HG02642 (cell line): Measurements from ENCODE around the gene CAMTA1.

ENCODE experiments used
- ATAC-seq: cut with Tn5 transposase; IDR thresholded peaks from one replicate; pipeline ENCODE4 v1.9.1; 2021; ENCODE audit warnings: mild to moderate bottlenecking; ENCODE audit not compliant: unreplicated experiment, poor library complexity

Gene CAMTA1

DNA sequence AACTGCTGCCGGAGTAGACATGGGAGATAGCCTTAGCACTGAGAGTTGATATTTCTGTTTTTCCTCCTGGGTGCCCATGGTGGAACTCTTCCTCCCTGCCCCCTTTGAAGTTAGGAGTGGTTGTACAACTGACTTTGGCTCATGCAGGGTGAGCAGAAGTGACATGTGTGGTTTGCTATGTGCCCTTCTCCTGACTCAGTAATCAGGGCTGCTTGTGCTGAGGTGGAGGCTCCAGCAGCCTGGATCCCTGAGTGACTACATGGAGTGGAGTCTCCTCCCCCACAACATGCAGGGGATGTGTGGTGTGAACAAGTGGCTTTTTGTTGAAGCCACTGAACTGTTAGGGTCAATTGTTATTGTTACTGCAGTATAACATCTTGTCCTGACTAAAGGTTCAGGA, 261.6 kb downstream of the CAMTA1 start:
- no peak for ATAC-seq

DNA sequence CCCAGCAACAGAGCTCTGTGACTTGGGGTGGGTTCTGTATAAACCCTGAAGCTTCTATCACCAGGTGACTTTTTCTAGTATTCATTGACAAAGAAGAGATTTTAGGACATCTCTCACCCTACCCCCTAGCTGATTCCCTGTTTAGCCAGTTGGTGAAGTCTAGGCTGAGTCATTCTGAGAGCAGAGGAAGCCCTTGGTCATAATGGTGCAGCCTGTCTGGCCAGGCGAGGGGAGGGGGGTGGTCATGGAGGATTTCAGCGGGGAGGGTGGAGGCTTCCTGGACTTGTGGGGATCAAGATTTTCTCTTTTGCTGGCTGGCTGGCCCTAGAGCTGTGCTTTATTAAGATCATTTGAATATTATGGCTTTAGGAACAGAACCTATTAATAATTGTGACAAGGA, 262.6 kb downstream of the CAMTA1 start:
- no peak for ATAC-seq

DNA sequence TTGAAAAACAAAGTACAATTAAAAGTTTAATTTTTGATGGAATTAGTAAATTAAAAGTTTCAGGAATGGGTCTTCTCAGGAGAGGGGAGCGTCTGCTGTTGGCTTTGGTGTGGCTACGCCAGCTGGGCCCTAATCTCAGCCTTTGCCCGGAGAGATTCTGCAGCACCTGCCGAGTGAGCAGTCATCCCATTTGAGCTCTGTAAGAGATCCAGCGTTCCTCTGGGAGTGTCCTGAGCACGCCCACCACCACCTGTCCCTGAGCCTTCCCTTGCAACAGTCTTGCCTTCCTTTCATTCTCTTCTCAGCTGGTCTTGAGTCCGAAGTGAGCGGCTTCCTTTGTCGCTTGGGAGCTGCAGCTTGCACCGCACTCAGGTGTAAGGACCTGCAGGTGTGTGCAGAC, 263.1 kb downstream of the CAMTA1 start:
- no peak for ATAC-seq

DNA sequence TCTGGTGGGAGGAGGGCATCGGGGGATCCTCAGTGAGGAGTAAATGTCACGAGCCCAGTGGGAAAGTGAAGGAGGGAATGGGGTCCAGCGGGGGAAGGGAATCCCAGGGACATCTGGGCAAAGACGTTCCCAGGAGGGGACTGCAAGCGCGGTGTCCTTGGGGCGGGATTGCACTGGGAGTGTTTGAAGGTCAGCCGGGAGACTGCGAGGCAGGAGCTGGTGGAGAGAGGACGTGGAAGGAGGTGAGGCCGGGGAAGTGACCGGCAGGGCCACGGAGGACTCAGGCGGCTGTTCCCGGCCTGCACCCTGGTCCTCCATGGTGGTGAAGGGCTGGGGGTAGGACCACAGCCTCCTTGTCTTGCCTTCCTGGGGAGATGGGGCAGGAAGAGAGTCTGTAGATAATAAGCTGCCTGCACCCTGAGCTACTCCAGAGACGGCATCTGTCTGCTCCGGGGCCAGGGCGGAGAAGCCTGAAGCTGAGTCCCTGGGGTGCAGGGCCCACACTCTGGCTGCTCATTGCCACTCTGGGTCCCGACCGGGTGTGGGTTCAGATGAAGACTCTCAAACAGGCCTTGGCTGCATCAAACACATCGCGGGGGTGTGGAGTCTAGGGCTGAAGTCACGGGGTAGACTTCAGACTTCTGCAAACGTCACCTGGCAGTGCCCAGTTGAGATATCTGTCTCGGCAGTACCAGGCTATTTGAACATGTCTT, 264.8 kb downstream of the CAMTA1 start:
- ATAC-seq, result no peak

DNA sequence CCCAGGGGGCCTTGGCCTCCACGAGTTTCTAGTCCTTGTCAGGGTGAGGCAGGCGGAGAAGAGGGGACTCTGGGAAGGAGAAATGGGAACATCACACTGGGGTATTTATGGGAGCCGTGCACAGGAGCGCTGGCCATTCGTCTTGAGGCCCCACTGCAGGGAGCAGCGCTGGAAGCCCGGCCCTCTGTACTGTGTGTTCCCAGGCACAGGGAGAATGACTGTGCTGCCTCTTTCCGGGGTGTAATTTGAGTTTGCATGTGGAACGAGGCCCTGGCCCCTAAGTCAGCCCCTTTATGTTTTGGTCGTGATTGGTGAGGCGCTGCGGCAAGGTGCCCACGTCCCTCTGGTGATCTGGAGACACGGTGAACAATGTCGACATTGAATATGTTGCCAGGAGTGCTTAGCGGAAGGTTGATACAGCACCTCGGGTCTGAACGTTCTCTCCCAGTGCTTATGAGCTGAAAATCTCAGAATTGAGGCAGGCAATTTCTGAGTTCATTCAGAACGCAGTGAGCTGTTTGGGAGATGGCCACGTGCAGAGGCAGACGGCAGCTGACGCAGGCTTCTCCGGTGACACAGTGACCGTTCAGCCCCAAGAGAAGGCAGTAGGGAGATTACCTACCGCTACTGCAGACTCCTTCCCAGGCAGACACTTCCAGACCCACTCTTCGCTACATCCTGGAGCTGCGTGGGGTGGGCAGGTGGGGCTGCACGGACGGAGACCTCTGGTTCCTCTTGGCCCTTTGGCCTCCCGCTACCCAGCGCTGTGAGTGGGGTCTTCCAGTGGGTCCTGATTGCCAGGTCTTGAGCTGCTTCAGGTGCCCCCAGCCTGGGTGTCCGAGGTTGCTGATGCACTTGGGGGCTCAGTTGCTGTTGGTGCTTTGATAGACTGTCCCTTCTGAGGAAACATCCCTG, 265.8 kb downstream of the CAMTA1 start:
- ATAC-seq, result no peak

DNA sequence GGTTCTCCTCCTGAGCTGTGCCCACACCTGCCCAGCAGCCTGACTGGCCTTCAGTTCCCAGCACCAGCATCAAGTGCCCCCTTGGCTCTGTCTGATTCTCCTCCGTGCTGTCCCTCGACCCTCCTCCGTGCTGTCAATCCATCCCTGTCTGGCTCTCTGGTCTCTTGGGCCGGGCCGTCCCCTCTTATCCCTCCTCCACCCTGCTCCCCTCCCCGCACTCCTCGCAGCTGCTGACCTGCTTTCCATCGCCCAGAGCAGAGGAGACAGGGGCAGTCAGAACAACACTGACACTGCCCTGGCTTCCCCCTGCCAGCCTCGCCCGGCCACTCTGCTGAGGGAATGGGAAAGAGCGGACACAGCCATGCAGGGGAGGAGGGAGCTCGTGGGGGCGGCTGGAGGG, 267.4 kb downstream of the CAMTA1 start:
- no peak for ATAC-seq

DNA sequence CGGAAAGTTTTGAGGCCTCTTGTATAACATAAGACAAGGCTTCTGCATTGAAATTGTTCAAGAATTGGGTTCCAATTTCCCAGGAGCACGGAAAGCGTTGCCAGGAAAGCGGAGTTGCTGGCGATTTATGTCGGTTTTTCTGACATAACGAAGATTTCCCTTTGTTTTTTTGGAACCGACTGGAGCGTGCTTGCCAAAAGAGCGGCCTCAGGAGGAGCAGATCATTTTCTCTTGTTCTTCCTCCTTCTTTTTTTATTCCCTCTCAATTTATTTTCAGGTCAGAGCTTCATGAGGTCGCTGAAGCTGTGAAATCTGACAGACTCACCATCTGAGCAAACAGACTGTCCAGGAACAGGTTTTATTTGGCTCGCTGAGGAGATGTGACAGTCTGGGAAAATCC, 275.5 kb downstream of the CAMTA1 start:
- ATAC-seq, result no peak

DNA sequence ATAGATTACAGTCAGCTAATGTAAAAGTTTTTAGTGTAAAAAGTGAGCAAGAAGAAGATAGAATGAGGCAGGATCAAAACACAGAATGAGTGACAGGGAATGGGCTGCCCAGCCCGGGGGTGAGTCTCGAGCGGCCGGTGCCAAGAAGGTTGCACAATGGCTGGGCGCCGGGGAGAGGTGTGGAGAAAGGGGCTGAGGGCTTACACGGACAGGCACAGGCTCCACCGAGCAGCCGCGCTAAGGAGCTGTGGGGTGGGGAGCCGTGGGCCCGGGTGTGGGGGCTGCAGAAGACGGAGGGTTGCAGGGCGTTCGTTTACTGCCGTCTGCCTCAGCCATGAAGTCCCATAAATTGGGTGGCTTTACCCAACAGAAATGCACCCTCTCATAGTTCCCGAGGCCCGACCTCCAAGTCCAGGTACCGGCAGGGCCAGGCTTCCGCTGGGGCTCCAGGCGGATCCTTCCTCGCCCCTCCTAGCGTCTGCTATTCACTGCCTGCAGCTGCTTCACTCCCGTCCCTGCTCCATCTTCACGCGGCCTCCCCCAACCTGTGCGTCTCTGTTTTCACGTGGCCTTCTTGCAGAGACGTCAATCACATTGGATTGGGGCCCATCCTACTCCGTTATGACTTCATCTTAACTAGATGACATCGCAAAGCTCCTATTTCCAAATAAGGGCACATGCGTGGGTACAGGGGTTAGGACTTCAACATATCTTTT, 277.2 kb downstream of the CAMTA1 start:
- no peak for ATAC-seq

DNA sequence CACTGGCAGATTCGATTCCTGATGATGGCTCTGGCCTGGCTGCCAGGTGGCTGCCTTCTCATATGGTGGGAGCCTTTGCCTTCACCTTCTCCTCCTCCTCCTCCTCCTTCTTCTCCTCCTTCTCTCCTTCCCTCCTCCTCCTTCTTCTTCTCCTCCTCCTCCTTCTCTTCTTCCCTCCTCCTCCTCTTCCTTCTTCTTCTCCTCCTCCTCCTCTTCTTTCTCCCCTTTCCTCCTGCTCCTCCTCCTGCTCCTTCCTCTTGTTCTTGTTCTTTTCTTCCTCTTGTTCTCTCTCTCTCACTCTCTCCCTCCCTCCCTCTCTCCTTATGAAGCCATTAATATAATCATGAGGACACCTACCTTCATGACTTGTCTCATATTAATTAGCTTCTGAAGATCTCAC, 278.7 kb downstream of the CAMTA1 start:
- ATAC-seq, result no peak

DNA sequence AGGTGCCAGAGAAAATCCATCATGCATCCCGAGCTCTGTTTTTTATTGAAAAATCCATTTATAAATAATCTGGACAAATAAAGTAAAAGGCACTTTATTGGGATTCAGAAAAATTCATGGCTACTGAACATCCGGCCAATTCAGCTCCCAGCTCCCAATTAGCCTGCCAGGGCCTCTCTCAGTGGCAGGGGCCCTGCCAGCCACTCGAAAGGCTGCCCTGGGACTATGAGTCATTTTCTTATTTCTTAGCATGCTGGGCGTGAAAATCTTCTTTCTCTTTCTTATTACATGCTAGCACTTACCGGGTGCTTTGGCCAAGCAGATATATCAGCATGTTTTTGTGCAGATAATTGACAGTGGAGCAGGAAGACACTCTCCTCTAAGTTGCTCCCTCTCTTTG, 283.3 kb downstream of the CAMTA1 start:
- no peak for ATAC-seq

DNA sequence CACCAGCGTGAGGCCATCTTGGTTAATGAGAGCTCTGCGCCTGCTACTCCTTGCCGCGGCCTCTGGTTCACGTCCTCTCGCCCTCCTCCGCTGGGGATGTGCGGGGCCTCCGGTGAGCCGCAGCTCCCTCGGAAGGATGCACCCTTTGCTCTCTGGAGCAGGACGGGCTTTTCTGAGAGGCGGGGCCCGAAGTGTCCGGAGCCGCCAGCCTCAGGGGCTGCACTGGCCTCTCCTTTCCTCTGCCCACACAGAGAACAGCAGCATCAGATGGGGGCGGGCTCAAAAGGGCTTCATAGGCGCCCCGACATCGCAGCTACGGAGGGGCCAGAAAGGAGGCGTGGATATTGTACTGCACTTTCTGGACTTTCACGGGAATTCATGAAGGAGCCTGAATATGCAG, 284.7 kb downstream of the CAMTA1 start:
- ATAC-seq, result no peak

DNA sequence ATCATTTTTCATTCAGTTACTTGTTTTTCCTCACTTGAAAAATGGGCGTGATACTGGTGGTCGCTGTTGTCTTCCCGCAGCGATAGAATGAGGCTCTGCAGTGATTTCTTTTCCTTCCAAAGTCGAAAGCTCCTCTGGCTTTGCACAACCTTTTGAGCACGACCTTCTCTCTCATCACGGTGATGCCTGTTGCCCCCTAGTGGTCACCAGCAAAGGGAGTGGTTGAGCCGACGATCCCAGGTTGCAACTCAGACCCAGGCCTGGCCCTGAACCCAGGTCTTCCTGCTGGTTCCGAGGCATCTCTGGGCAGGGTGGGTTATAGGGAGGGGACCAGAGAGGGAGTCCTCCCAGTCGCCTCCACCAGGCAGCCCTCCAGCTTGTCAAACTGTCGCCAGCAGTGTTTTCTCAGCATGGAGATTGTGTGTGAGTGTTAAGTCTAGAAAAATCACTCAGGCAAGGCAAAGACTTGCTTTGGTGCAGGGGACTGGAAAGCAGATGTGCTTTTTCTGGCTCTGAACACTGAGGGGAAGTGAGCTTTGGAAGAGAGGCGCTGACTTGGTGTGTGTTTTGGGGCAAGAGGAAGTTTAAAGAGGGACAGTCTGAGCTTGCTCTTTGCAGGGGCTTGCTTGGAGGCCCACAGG, 285.3 kb downstream of the CAMTA1 start:
- ATAC-seq, result no peak

DNA sequence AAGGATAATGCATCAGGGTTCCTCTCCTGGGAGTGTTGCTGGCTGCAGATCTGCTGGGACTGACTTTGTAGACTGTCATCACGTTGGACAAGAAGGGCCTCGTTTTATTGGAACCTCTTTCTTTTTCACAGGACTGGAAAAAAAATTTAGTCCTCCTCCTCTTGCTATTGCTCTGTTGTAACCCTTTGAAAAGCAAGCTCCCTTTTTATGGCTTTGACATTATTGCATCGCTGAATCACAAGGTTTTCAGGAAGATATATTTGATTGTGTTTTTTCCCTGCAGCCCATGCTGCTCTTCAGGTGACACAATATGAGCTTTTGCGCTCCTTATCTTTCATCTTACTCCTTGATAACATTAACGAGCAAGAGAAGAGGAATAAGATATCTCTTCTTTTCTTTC, 290.9 kb downstream of the CAMTA1 start:
- ATAC-seq, result no peak

DNA sequence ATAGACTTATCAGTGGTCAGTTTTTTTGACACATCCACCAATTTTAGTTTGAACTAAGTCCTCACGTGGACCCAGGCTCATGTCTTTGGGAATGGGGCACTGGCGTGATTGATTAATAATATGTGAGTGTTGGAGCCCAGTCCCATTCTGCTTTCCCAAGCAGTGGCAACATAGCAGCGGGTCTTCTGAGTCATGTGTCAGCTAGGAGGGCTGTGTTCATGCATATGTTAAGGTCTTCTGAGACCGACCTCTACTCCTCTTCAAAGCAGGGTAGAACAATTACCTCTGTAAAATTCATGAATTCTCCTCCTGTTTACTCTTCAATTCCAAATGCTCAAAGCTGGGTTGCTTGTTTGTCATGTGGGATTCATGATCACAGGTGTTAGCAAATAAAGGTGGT, 291.3 kb downstream of the CAMTA1 start:
- ATAC-seq, result no peak

DNA sequence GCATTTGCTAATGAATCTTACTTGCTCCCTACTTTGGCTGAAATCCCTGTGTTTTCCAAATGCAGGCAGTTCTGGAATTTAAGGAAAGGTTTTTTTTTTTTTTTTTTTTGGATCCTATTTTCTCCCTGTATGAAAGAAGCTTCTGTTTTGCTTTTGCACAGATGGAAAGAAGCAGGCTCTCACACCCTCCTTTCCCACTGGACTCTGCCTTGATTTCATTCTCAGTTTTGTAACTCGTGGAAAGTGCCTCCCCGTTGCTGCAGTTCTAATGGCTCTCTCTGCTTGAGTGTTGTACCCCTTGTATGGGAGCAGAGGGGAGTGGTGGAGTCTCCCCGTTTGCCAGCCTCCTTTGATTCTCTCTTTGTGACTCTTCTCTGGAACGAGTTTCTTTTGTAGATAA, 291.9 kb downstream of the CAMTA1 start:
- no peak for ATAC-seq

DNA sequence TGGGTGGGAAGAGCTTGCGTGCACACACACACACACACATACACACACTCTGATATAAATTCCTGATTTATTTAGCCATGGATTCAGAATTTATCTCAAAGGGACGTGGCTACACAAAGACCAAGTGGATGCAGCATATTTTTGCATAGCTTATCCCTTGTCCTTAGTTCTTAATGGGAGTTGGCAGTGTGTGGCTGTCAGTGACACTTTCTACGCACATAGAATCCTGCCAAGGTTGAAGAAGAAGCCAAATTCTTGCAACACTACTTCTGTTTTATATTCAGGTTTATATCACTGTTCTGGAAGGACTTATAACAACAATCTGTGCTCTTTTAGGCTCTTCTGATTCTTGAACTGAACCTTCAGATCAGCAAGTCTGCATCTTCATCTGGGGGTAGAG, 292.7 kb downstream of the CAMTA1 start:
- ATAC-seq, result no peak

DNA sequence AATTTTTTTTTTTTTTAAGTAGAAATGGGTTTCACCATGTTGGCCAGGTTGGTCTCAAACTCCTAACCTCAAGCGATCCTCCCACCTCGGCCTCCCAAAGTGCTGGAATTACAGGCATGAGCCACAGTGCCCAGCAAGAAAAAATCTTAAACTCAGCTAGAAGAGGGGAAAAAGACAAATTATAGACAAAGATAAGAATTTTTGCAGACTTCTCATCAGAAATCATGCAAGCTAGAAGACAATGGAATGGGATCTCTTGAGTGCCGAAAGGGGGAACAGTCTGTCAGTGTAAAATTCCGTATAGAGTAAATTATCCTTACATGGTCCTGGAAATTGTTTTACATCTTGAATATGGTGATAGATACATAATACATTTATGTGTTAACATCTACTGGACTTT, 294.4 kb downstream of the CAMTA1 start:
- no peak for ATAC-seq

DNA sequence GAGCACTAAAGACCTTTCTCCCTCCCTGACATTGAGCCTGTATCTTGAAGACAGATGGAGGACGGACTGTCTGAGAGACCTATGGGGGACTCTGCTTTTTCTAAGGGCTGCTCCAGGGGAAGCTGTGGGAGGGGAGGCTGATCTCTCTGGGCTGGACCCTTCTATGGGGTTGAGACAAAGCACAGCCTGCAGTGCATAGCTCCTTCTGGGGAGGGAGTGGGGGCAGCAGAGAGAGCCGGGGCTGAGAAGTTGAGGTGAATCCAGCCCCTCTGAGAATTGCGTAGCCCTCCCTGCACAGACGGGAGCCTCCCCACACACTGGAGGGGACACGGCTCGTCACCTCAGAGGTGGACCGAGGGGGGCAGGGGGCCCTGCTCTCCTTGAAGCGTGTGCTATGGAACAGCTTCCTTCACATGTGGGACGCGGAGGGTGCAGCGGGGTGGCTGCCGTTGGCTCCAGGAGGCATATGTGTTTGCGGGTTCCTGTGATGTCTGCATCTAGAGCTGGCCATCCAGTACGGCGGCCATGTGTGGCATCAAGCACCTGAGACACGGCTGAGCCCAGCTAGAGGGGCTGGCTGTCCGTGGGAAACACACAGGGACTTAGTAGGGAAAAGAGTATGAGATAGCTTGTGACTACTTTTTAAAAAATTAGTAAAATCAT, 299.1 kb downstream of the CAMTA1 start:
- no peak for ATAC-seq

DNA sequence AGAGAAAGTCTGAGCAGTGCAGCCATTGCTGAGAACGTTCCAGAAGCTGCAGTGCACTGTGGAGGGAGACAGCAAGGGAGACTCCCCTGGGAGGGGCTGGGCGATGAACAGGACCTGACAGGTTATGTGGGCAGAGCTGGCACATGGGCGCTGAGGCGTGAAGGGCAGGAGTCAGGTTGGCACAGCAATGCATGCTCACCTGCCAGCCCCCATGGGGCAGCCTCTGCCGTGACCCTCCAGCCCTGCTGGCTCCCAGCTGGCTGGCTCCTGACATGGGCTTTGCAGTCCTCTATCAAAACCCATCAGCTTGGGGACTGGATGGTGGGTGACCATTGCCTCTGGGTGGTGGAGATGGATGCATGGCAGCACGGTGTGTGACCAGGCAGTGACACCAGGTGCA, 300.3 kb downstream of the CAMTA1 start:
- ATAC-seq, result no peak

DNA sequence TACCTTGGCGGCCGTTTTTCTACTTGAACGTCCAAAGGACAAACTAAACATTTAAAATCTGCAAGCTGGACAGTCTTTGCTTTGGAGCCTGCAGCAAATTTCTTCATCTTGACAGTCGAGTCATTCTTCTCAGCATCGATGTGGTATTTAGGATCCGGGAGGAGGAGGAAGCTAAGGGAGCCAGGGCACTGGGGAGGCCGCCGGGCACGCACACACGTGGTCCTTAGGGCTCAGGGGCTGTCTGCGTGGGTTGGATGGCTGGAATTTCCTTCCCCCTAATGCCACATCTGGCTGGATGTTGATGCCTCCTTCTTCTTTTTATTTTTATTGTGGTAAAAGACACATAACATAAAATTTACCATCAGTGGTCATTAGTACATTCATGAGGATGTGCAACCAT, 300.9 kb downstream of the CAMTA1 start:
- ATAC-seq, result no peak
